Measurements from ENCODE around the gene DPYSL5. TPM values are rescaled to one million over a fixed set of nuclear protein-coding genes. Genes with fewer than 3 reads are reported as not detected.

Gene DPYSL5
- not detected in 2 replicates for total RNA-seq
- total RNA-seq (2013) = 0.28 TPM
- not detected in 2 replicates for polyA plus RNA-seq
- not detected in 2 replicates for polyA minus RNA-seq

GRCh38 chr2:26847655-26848335 is at the start of gene DPYSL5:
DPYSL5 (plus strand) TSS chr2:26848132; CDS start chr2:26898500, 50,368 bp downstream.
- ChIA-PET POLR2A (no interaction called here), CTCF (interaction anchor here (1.7 to 5.0 kb wide), 6 partner anchors 14 to 432 kb away, joined by 3 to 78 read pairs (median 30); partner anchors contain the start of gene TRIM54)
- H3K9me3 Mint-ChIP-seq (ENCODE audit: insufficient read depth) = no peaks in the 10 kb centered on the region
- H4K20me1 ChIP-seq (ENCODE audit: control insufficient read depth, insufficient read depth, low read length, poor library complexity, severe bottlenecking) = no peaks in the 10 kb centered on the region
- DNase-seq = peak; percentile 51
- H3K4me2 ChIP-seq (replicated peaks; ENCODE audit: low read depth, low read length, poor library complexity, severe bottlenecking) = peak within 1 kb of the TSS; percentile 93
- H3K9me3 ChIP-seq (ENCODE audit: control extremely low read depth in 1 of 3, control insufficient read depth in 2 of 3, insufficient read depth in 1 of 3, low read length in 2 of 3) = peaks cover 0 to 8% (median 0%) of the 10 kb centered on the region in 3 donors
- H3K27ac Mint-ChIP-seq = no peak within 1 kb of the TSS
- H3K36me3 ChIP-seq (replicated peaks in 1 of 2; ENCODE audit: control extremely low read depth in 1 of 2, control insufficient read depth in 1 of 2, extremely low read depth in 1 of 2, insufficient read depth in 2 of 2, low read length in 1 of 2) = no peaks in the 10 kb centered on the region
- H3K27me3 Mint-ChIP-seq = peaks cover 60% of the 10 kb centered on the region
- peak; percentile 10 for ATAC-seq (ENCODE audit: low read depth)
- peak within 1 kb of the TSS; percentile 85 for H3K4me3 Mint-ChIP-seq
- peak within 1 kb of the TSS in 3 of 5 experiments; percentile 41 to 54 (median 44) for H3K4me3 ChIP-seq (ENCODE audit: control extremely low read depth in 1 of 5, extremely low read depth in 1 of 5, insufficient read depth in 1 of 5, low read depth in 2 of 5, low read length in 4 of 5)
- H3K79me2 ChIP-seq (ENCODE audit: control insufficient read depth, insufficient read depth, low read length) = no peaks in the 10 kb centered on the region
- H3K9ac ChIP-seq (ENCODE audit: low read length) = peak within 1 kb of the TSS; percentile 50
- peaks cover 18% of the 10 kb centered on the region for H3K4me1 Mint-ChIP-seq
- intact Hi-C loops (cut with micrococcal nuclease) = no loop called here
- peaks cover 0 to 64% (median 49%) of the 10 kb centered on the region in 4 experiments for H3K27me3 ChIP-seq (replicated peaks in 1 of 4; ENCODE audit: control extremely low read depth in 1 of 4, control insufficient read depth in 3 of 4, insufficient read depth in 4 of 4, low read length in 3 of 4)
- TF ChIP-seq CTCF (IDR thresholded peaks at IDR 0.05) (no peak), EZH2 (IDR thresholded peaks at IDR 0.05; ENCODE audit: borderline replicate concordance, insufficient read depth, low read depth, low read length, poor library complexity, severe bottlenecking) (no peak)
- H3K27ac ChIP-seq (ENCODE audit: low read length in 2 of 2) = no peak within 1 kb of the TSS
- WGBS (ENCODE audit: insufficient coverage) = under 1% methylated on average over 64 of the region's 83 CpGs
- H3K4me1 ChIP-seq (ENCODE audit: control insufficient read depth in 2 of 2, insufficient read depth in 2 of 2, low read length in 2 of 2) = peaks cover 37% of the 10 kb centered on the region in 2 donors
- H2AFZ ChIP-seq (ENCODE audit: insufficient read depth, low read depth, low read length, poor library complexity, severe bottlenecking) = peak within 1 kb of the TSS; percentile 81

GRCh38 chr2:26801328-26801727 is 46.6 kb upstream of the DPYSL5 start:
- Histone ChIP-seq H3K9ac (ENCODE audit: low read length) (no peak overlapping the region), H3K27ac (ENCODE audit: low read length in 2 of 2) (no peak overlapping the region), H3K4me3 (ENCODE audit: control extremely low read depth in 1 of 5, extremely low read depth in 1 of 5, insufficient read depth in 1 of 5, low read depth in 2 of 5, low read length in 4 of 5) (no peak overlapping the region), H3K9me3 (ENCODE audit: control extremely low read depth in 1 of 3, control insufficient read depth in 2 of 3, insufficient read depth in 1 of 3, low read length in 2 of 3) (no peaks in the 10 kb centered on the region), H3K27me3 (replicated peaks in 1 of 4; ENCODE audit: control extremely low read depth in 1 of 4, control insufficient read depth in 3 of 4, insufficient read depth in 4 of 4, low read length in 3 of 4) (no peaks in the 10 kb centered on the region), H2AFZ (ENCODE audit: insufficient read depth, low read depth, low read length, poor library complexity, severe bottlenecking) (no peak overlapping the region), H3K4me1 (ENCODE audit: control insufficient read depth in 2 of 2, insufficient read depth in 2 of 2, low read length in 2 of 2) (no peaks in the 10 kb centered on the region), H3K79me2 (ENCODE audit: control insufficient read depth, insufficient read depth, low read length) (no peaks in the 10 kb centered on the region), H3K36me3 (replicated peaks in 1 of 2; ENCODE audit: control extremely low read depth in 1 of 2, control insufficient read depth in 1 of 2, extremely low read depth in 1 of 2, insufficient read depth in 2 of 2, low read length in 1 of 2) (no peaks in the 10 kb centered on the region), H3K4me2 (replicated peaks; ENCODE audit: low read depth, low read length, poor library complexity, severe bottlenecking) (no peak overlapping the region), H4K20me1 (ENCODE audit: control insufficient read depth, insufficient read depth, low read length, poor library complexity, severe bottlenecking) (no peaks in the 10 kb centered on the region)
- TF ChIP-seq CTCF (IDR thresholded peaks at IDR 0.05) = no peak
- TF ChIP-seq EZH2 (IDR thresholded peaks at IDR 0.05; ENCODE audit: borderline replicate concordance, insufficient read depth, low read depth, low read length, poor library complexity, severe bottlenecking) = no peak
- 100% methylated on average over 1 of the region's 4 CpGs for WGBS (ENCODE audit: insufficient coverage)
- DNase-seq (no peak), ATAC-seq (ENCODE audit: low read depth) (no peak)
- no peak overlapping the region for H3K27ac Mint-ChIP-seq
- no peaks in the 10 kb centered on the region for H3K4me1 Mint-ChIP-seq
- no peaks in the 10 kb centered on the region for H3K9me3 Mint-ChIP-seq (ENCODE audit: insufficient read depth)
- intact Hi-C loops (cut with micrococcal nuclease) = no loop called here
- H3K27me3 Mint-ChIP-seq = no peaks in the 10 kb centered on the region
- ChIA-PET CTCF (no interaction called here), POLR2A (no interaction called here)
- H3K4me3 Mint-ChIP-seq = no peak overlapping the region

Data from B cell (primary cell).